Measurements from ENCODE around the gene ZKSCAN1.
"Not testable (repeated sequence)": the region's sequence is repeated elsewhere in the genome, so short reads cannot be mapped to it uniquely, and the experiment has no call there.

The ZKSCAN1 gene

DNA sequence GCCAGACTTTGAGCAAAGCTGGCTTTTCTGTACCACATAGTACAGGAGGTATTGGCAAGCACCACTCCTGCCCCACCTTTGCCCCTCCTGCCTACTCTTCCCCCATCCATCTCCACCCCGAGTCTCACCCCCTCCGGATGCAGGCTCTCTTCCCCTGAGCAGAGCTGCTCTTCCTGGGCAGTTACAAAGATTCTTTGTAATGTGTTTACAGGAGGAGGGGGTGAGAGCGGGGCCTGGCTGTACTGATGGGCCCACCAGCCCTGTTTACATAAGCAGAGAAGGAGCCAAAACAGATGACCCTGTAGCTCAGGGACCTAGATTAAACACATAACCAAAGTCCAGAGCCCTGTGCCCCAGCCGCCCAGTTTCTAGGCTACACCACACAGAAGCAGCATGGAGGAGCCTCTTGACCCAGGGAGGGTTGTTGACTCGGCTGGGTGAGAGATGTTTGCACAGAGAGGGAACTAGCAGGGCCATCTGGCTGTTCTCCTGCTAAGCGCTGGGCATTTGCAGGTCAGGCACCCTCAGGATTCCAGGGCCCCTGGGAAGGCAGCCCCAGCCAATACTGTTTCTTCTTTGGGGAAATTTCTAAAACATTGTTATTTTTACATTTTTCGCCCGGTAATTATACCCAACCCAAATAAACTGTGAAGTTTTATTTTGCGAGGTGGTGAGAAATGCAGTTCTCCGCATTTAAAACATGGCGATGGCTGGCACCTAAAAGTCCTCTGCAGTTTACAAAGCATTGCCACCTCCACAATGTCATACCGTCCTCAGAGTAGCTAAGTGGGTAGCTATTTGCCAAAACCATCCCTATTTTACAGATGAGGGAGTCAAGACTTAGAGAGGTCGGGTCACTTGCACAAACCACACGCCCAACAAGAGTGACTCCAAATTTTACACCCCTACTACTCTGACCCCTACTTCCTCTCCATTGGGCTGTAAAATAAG, 11.4 kb upstream of the ZKSCAN1 start:
- Histone ChIP-seq H3K4me3 (no peak overlapping the region), H3K9me3 (no peaks in the 10 kb centered on the region), H3K4me2 (no peak overlapping the region), H4K20me1 (no peaks in the 10 kb centered on the region), H3K27ac (no peak overlapping the region), H3K36me3 (no peaks in the 10 kb centered on the region), H3K9ac (no peak overlapping the region), H3K4me1 (no peaks in the 10 kb centered on the region), H3K27me3 (no peaks in the 10 kb centered on the region)
- no peak for TF ChIP-seq Cebpa-rat (IDR thresholded peaks at IDR 0.05)

DNA sequence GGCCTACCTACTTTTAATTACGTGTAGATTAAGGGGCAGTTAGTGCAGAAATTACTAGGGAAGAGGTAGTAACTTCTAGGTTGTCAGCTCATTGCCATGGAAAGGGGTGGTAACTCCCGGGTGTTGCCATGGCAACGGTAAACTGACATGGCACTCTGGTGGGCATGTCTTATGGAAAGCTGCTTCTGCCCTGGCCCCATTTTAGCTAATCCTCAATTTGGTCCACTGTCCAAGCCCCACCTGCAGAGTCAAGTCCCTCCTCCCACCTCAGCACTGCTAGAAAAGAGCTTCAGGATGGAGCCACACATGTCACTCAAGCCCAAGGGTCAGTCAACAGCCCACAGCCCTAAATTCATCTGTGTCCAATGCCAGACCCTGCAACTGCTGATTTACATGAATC, 7.5 kb upstream of the ZKSCAN1 start:
- TF ChIP-seq Cebpa-rat (IDR thresholded peaks at IDR 0.05) = no peak
- Histone ChIP-seq H3K4me1 (no peaks in the 10 kb centered on the region), H3K27me3 (no peaks in the 10 kb centered on the region), H3K9me3 (no peaks in the 10 kb centered on the region), H3K9ac (no peak overlapping the region), H3K36me3 (no peaks in the 10 kb centered on the region), H3K4me2 (no peak overlapping the region), H3K27ac (no peak overlapping the region), H4K20me1 (no peaks in the 10 kb centered on the region), H3K4me3 (no peak overlapping the region)

DNA sequence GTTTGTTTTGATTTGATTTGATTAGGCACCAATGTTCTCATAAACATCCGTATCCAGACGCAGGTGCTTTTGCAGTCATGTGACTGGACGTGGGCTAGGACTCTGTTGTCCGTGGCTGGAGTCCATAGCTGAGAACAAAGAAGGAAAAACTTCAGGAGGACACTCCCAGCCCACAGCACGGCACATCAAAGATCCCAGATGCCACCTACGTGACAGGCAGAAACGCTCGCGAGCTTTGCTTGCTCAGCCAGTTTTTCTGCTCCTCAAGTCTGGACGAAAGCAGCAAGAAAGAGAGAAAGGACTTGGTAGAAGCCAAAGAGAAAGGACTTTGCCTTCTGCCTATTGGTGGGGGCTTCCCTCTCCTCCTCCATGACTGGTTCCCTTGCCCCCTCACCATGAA, 6.9 kb upstream of the ZKSCAN1 start:
- H3K9ac ChIP-seq = no peak overlapping the region

DNA sequence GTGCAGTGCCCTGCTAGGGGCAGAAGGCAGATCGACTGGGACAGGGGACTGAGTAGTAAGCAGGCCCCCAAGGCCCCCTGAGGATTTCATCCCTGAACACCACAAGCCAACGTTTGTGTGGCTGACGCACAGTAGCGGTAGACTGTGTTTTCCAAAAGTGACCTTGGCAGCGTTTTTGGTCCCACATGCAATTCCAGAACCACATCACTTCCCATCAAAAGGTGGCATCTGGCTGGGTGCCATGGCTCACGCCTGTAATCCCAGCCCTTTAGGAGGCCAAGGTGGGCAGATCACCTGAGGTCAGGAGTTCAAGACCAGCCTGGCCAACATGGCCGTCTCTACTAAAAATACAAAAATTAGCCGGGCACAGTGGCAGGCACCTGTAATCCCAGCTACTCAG, 5.4 kb upstream of the ZKSCAN1 start:
- H3K4me2 ChIP-seq, H3K27me3 ChIP-seq, H3K9me3 ChIP-seq, H3K9ac ChIP-seq, H3K36me3 ChIP-seq, H3K27ac ChIP-seq, H3K4me3 ChIP-seq, H4K20me1 ChIP-seq, H3K4me1 ChIP-seq: not testable (repeated sequence)

More for the DNA sequence above, 6.9 kb upstream of the ZKSCAN1 start:
- no peaks in the 10 kb centered on the region for H4K20me1 ChIP-seq
- no peaks in the 10 kb centered on the region for H3K27me3 ChIP-seq
- H3K36me3 ChIP-seq = no peaks in the 10 kb centered on the region
- H3K4me3 ChIP-seq = no peak overlapping the region
- no peaks in the 10 kb centered on the region for H3K4me1 ChIP-seq
- H3K9me3 ChIP-seq = no peaks in the 10 kb centered on the region
- H3K27ac ChIP-seq = no peak overlapping the region
- H3K4me2 ChIP-seq = no peak overlapping the region
- no peak for TF ChIP-seq Cebpa-rat (IDR thresholded peaks at IDR 0.05)

DNA sequence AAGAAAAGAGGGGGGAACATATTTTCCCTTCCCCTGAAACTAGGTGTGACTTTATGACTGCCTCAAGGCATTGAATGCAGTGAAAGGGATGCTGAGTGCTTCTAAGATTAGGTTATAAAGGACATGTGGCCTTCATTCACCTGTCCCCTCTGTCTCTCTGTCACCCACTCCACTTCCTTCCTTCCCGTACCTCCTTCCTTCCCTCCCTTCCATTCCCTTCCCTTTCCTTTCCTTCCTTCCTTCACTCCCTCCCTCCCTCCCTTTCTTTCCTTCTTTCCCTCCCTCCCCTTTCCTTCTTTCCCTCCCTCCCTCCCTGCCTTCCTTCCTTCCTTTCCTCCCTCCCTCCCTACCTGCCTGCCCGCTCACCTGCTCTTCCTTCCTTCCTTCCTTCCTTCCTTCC, 4.5 kb upstream of the ZKSCAN1 start:
- no peak overlapping the region for H3K9ac ChIP-seq
- H3K9me3 ChIP-seq = no peaks in the 10 kb centered on the region
- H3K4me3 ChIP-seq = no peak overlapping the region
- H4K20me1 ChIP-seq = 0 out of 2 replicates have a peak, but pooled peaks cover under 1% of the 10 kb centered on the region
- H3K4me2 ChIP-seq = no peak overlapping the region
- no peaks in the 10 kb centered on the region for H3K27me3 ChIP-seq
- no peak overlapping the region for H3K27ac ChIP-seq
- no peak for TF ChIP-seq Cebpa-rat (IDR thresholded peaks at IDR 0.05)
- peaks cover 6% of the 10 kb centered on the region; the same call in 1 of the 2 replicates for H3K4me1 ChIP-seq
- H3K36me3 ChIP-seq = no peaks in the 10 kb centered on the region

DNA sequence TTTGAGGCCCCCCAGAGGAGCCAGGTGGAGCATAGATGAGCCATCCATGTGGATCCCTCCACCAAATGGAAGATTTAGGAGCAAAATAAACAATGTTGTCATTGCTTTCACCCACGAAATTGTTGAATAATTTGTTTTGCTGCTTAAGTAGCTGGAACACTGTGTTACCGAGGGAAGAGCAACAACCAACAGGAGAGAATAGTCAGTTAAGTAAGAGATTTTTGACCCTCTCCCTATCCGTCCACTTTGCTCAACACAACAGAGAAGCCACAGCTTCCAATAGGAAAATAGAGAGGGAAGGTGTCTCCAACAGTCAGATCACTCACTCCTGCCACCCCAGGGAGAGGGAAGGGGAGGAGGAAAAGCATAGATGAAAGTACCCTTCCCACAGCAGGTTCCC, 3.9 kb upstream of the ZKSCAN1 start:
- H3K9ac ChIP-seq = no peak overlapping the region
- H3K36me3 ChIP-seq = no peaks in the 10 kb centered on the region
- TF ChIP-seq Cebpa-rat (IDR thresholded peaks at IDR 0.05) = no peak
- H3K4me2 ChIP-seq = no peak overlapping the region
- peaks cover 8% of the 10 kb centered on the region for H3K4me1 ChIP-seq
- H3K9me3 ChIP-seq = no peaks in the 10 kb centered on the region
- no peak overlapping the region for H3K27ac ChIP-seq
- no peak overlapping the region for H3K4me3 ChIP-seq
- H3K27me3 ChIP-seq = no peaks in the 10 kb centered on the region
- H4K20me1 ChIP-seq = peaks cover 7% of the 10 kb centered on the region; the same call in 1 of the 2 replicates

DNA sequence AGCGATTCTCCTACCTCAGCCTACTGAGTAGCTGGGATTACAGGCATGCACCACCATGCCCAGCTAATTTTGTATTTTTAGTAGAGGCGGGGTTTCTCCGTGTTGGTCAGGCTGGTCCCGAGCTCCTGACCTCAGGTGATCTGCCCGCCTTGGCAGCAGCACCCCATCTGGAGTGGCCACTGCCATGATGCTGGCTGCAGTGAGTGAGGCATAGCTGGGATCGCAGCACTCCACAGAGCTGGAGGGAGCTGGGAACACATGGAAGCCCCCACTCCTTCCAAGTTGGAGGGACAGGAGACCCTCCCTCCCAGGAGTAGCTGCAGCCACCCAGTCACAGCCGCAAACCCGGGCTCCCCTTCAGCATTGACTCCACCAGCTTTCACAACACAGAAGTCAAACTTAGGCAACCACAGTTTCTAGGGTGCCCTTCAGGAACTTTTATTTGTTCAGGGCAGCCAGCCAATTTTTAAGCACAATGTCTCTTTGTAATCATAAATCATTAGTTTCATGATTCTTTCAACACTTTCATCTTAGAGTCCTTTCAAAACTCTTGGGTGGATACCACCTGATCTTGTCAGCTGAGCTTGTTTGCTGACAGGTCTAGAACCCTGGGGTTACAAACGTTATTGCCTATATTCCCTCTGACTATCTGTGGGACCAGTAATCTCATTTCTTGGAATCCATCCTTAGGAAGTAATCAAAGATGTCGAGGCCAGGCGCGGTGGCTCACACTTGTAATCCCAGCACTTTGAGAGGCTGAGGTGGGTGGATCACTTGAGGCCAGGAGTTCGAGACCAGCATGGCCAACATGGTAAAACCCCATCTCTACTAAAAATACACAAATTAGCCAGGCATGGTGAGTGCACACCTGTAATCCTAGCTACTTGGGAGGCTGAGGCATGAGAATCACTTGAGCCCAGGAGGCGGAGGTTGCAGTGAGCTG, 2.7 kb upstream of the ZKSCAN1 start:
- H3K36me3 ChIP-seq, H3K4me2 ChIP-seq, H3K27ac ChIP-seq, H3K9ac ChIP-seq, H3K27me3 ChIP-seq, H3K9me3 ChIP-seq, H3K4me3 ChIP-seq: not testable (repeated sequence)
- Histone ChIP-seq H3K4me1 (peaks cover 20% of the 10 kb centered on the region), H4K20me1 (peaks cover 19% of the 10 kb centered on the region)

DNA sequence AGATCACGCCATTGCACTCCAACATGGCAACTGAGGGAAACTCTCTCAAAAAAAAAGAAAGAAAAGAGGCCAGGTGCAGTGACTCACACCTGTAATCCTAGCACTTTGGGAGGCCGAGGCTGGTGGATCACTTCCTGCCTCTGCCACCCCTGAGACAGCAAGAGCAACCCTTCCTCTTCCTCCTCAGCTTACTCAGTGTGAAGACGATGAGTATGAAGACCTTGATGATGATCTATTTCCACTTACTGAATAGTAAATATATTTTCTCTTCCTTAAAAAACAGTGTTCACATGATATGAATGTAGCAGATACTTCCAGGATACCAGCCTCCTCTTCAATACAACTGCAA, 2.1 kb upstream of the ZKSCAN1 start:
- Histone ChIP-seq H3K4me2 (no peak overlapping the region), H3K36me3 (peaks cover 7% of the 10 kb centered on the region; the same call in 1 of the 2 replicates)

DNA sequence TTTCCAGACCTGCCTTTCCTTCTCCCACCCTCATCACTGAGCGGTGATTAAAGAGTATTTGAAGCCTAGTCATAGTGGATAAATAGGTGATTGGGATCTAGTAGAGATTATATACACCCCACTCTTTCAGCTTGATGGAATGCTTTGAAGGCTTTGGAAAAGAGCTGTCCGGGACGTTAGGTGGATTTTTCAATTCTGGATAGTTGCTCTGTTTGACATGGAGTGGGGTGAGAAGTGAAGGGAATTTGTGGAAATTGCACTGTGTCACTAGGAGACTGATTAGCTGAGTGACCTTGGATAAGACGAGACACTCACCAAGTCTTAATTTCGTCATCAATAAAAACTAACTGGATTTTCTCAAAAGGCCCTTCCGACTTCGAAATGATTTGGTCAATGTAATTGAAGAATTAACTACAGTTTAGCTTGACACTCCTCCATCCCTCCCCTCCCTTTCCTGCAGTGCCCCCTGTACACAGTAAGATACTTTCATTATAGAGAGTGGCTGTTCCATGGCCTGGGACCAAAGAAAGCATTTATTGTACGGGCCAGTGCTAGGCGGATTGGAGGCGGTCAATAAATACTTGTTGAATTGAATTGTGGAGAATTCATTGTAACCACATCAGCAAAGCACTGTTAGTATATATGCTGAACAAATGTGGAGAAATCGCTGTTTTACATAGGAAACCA, 962 bp downstream of the ZKSCAN1 start:
- peak overlapping the region; percentile 100 for H3K9ac ChIP-seq
- peaks cover 36% of the 10 kb centered on the region for H3K36me3 ChIP-seq
- no peak for TF ChIP-seq Cebpa-rat (IDR thresholded peaks at IDR 0.05)
- H4K20me1 ChIP-seq = peaks cover 56% of the 10 kb centered on the region
- no peaks in the 10 kb centered on the region for H3K27me3 ChIP-seq
- H3K4me3 ChIP-seq = peak overlapping the region; percentile 100
- H3K27ac ChIP-seq = peak overlapping the region; percentile 98
- no peaks in the 10 kb centered on the region for H3K9me3 ChIP-seq
- peaks cover 23% of the 10 kb centered on the region for H3K4me1 ChIP-seq
- peak overlapping the region; percentile 88 for H3K4me2 ChIP-seq

More for the DNA sequence above, 2.1 kb upstream of the ZKSCAN1 start:
- no peak for TF ChIP-seq Cebpa-rat (IDR thresholded peaks at IDR 0.05)
- Histone ChIP-seq H4K20me1 (peaks cover 25% of the 10 kb centered on the region), H3K9me3 (no peaks in the 10 kb centered on the region), H3K4me1 (peaks cover 23% of the 10 kb centered on the region), H3K27me3 (no peaks in the 10 kb centered on the region), H3K4me3 (no peak overlapping the region), H3K9ac (no peak overlapping the region), H3K27ac (no peak overlapping the region)

Data from BLaER1 (cell line).